Activated T-helper 9 cell treated with anti-CD3 and anti-CD28 coated beads, Interleukin-2, amount 50 U/mL, for 16 hours (primary cell): ENCODE data around the gene VPS72.
A peak's percentile ranks its signal among the peaks of the same experiment; 100 is the strongest.
"Not testable (repeated sequence)": the region's sequence is repeated elsewhere in the genome, so short reads cannot be mapped to it uniquely, and the experiment has no call there.

Experiments used
- DNase-seq: peaks from one replicate; pipeline ENCODE4 v3.0.0-alpha.2; 2020; ENCODE audit warnings: low read depth

VPS72 gene

GRCh38 chr1:151189637-151190445 is at the start of gene VPS72:
TSS of gene VPS72 (minus strand) at chr1:151190197. CDS start at chr1:151190121, 76 bp downstream.
- peak; percentile 76 for DNase-seq

GRCh38 chr1:151238467-151238739 is 48.4 kb upstream of the VPS72 start:
- DNase-seq = no peak

- no peak for DNase-seq
These were observed 47.9 kb upstream of the VPS72 start for GRCh38 chr1:151237678-151238466.

GRCh38 chr1:151235235-151235634 is 45.2 kb upstream of the VPS72 start:
- DNase-seq = no peak

GRCh38 chr1:151222130-151222529 is 32.1 kb upstream of the VPS72 start:
- DNase-seq = no peak

GRCh38 chr1:151221616-151222015 is 31.6 kb upstream of the VPS72 start:
- DNase-seq = no peak

- DNase-seq = no peak
These were observed 23.6 kb upstream of the VPS72 start for GRCh38 chr1:151213560-151213959.

GRCh38 chr1:151211972-151212705 is 22.1 kb upstream of the VPS72 start:
- DNase-seq = no peak

- DNase-seq = no peak
These were observed 20.8 kb upstream of the VPS72 start for GRCh38 chr1:151210830-151211229.

GRCh38 chr1:151205381-151205965 is 15.5 kb upstream of the VPS72 start:
- not testable (repeated sequence) for DNase-seq

- DNase-seq = no peak
These were observed 10.0 kb upstream of the VPS72 start for GRCh38 chr1:151199873-151200581.

GRCh38 chr1:151198254-151199127 is 8.5 kb upstream of the VPS72 start, which contains the start of gene PIP5K1A:
TSS of gene PIP5K1A (plus strand) at chr1:151198552. CDS start at chr1:151198997, 445 bp downstream.
- DNase-seq = peak; percentile 97

GRCh38 chr1:151197863-151198253 is 7.9 kb upstream of the VPS72 start:
- no peak for DNase-seq

- no peak for DNase-seq
These were observed 6.3 kb upstream of the VPS72 start for GRCh38 chr1:151196292-151196800.

GRCh38 chr1:151194894-151195594 is 5.0 kb upstream of the VPS72 start:
- DNase-seq = not testable (repeated sequence)

GRCh38 chr1:151193856-151194255 is 3.9 kb upstream of the VPS72 start:
- no peak for DNase-seq

GRCh38 chr1:151193304-151193703 is 3.3 kb upstream of the VPS72 start:
- DNase-seq = no peak

- DNase-seq = no peak
These were observed 2.0 kb upstream of the VPS72 start for GRCh38 chr1:151192047-151192446.

GRCh38 chr1:151188667-151189066 is 1.3 kb downstream of the VPS72 start:
- DNase-seq = not testable (repeated sequence)

GRCh38 chr1:151187205-151187604 is 2.8 kb downstream of the VPS72 start:
- DNase-seq = no peak
